NK-92 treated with Interleukin-12 subunit alpha and Interleukin-12 subunit beta, amount 100 ng/mL, for 24 hours (cell line): ENCODE data around the gene CHRD.
A peak's percentile ranks its signal among the peaks of the same experiment; 100 is the strongest.

Experiments
- DNase-seq: peaks from one replicate; lab custom pipeline; 2025; lab: John Stamatoyannopoulos, UW

CHRD gene

GRCh38 chr3:184360929-184361531 lies 18.8 kb upstream of the CHRD start:
- DNase-seq = no peak

GRCh38 chr3:184361532-184361931 lies 18.3 kb upstream of the CHRD start, which contains the start of the genes CLCN2 and POLR2H:
TSS of gene CLCN2 (minus strand) at chr3:184361605. CDS start at chr3:184361479, 126 bp downstream.
TSS of gene POLR2H (plus strand) at chr3:184361710. CDS start at chr3:184363493, 1,783 bp downstream.
- peak; percentile 29 for DNase-seq

GRCh38 chr3:184361932-184362667 lies 17.8 kb upstream of the CHRD start:
- peak; percentile 36 for DNase-seq

- DNase-seq = peak; percentile 97
Measured at GRCh38 chr3:184362668-184363546, 16.9 kb upstream of the CHRD start.

GRCh38 chr3:184366619-184367289 lies 13.1 kb upstream of the CHRD start:
- DNase-seq = no peak

- DNase-seq = no peak
Measured at GRCh38 chr3:184368116-184368515, 11.7 kb upstream of the CHRD start.

GRCh38 chr3:184368586-184369183 lies 11.2 kb upstream of the CHRD start:
- no peak for DNase-seq

- peak; percentile 56 for DNase-seq
Measured at GRCh38 chr3:184371570-184372018, 8.3 kb upstream of the CHRD start.

- no peak for DNase-seq
Measured at GRCh38 chr3:184372296-184372821, 7.5 kb upstream of the CHRD start.

GRCh38 chr3:184372911-184373310 lies 6.9 kb upstream of the CHRD start:
- no peak for DNase-seq

- no peak for DNase-seq
Measured at GRCh38 chr3:184373422-184373821, 6.4 kb upstream of the CHRD start.

GRCh38 chr3:184375747-184376461 lies 4.0 kb upstream of the CHRD start:
- no peak for DNase-seq

- DNase-seq = no peak
Measured at GRCh38 chr3:184377374-184377773, 2.5 kb upstream of the CHRD start.

GRCh38 chr3:184377882-184378445 lies 1.9 kb upstream of the CHRD start, which contains the start of gene THPO:
TSS of gene THPO (minus strand) at chr3:184378207. CDS start at chr3:184376259, 1,948 bp downstream.
- peak; percentile 68 for DNase-seq

GRCh38 chr3:184378651-184379357 lies 1.1 kb upstream of the CHRD start:
- no peak for DNase-seq

- DNase-seq = no peak
Measured at GRCh38 chr3:184380185-184380626, 352 bp downstream of the CHRD start.

GRCh38 chr3:184380627-184381260 lies 890 bp downstream of the CHRD start:
- no peak for DNase-seq

GRCh38 chr3:184381261-184382224 lies 1.7 kb downstream of the CHRD start:
- DNase-seq = no peak
